ENCODE measurements around the gene TAF11L2. TPM values are rescaled to one million over a fixed set of nuclear protein-coding genes. Genes with fewer than 3 reads are reported as not detected.
"Not testable (repeated sequence)": the region's sequence is repeated elsewhere in the genome, so short reads cannot be mapped to it uniquely, and the experiment has no call there.

The TAF11L2 gene
- total RNA-seq (2022) (not detected in 2 replicates), Bru-seq, nascent RNA (not detected), BruChase-seq, experiment 1, labeled RNA remaining after a 6-hour chase (not detected), BruChase-seq, experiment 2, labeled RNA remaining after a 2-hour chase (not detected)
- long read RNA-seq: 0 reads

DNA sequence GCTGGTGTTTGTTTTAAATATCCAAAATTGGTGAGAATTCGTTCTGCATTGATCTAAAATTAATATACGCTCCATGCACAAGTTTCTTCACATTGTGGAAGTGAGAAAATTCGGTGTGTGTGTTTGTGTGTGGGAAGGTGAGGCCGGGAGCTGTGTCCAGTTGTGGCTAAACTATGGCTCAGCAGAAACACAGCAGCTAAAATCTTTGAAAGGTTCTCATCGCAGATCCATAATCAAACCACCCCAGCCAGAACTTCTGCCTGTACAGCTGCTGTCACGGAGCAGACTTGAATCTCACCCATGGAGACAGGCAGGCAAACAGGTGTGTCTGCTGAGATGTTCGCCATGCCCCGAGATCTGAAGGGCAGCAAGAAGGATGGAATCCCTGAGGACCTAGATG, at the start of gene TAF11L2:
Gene TAF11L2, plus strand, starts transcription at position 301 of the 400 bp plus-strand sequence.
- H3K4me1 Mint-ChIP-seq (ENCODE audit: insufficient read depth, unreplicated experiment); POLR2A ChIA-PET; H3K36me3 Mint-ChIP-seq (ENCODE audit: insufficient read depth, unreplicated experiment); H3K27ac Mint-ChIP-seq (ENCODE audit: low read depth, unreplicated experiment); H3K4me3 Mint-ChIP-seq (ENCODE audit: unreplicated experiment); H3K27me3 Mint-ChIP-seq (ENCODE audit: insufficient read depth, unreplicated experiment); BruUV-seq (replicated peaks); H3K9me3 Mint-ChIP-seq (ENCODE audit: unreplicated experiment); DNase-seq (ENCODE audit: unreplicated experiment); intact Hi-C loops (cut with micrococcal nuclease): not testable (repeated sequence)
- CTCF ChIA-PET: interaction anchor here (0.7 kb wide), 1 partner anchor 29 kb away, joined by 3 read pairs; no protein-coding TSS in a partner anchor

DNA sequence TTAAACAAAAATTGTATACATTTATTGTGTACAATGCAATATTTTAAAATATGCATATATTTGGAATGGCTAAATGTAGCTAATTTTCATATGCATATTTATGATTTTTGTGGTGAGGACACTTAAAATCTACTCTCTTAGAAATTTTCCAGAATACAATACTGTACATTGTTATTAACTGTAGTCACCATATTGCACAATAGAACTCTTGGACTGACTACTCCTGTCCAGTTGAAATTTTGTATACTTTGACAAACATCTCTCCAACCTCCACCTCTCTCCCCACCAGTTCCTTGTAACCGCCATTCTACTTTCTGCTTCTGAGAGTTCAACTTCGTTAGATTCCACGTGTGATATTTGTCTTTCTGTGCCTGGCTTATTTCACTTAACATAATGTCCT, 49.2 kb upstream of the TAF11L2 start:
- intact Hi-C loops (cut with micrococcal nuclease): no loop called here
- H3K27me3 Mint-ChIP-seq (ENCODE audit: insufficient read depth, unreplicated experiment): no peaks in the 10 kb centered on the region
- peaks cover 11% of the 10 kb centered on the region for H3K4me1 Mint-ChIP-seq (ENCODE audit: insufficient read depth, unreplicated experiment)
- BruUV-seq (replicated peaks): no TSS peak
- DNase-seq (ENCODE audit: unreplicated experiment): no peak
- no peaks in the 10 kb centered on the region for H3K9me3 Mint-ChIP-seq (ENCODE audit: unreplicated experiment)
- H3K36me3 Mint-ChIP-seq (ENCODE audit: insufficient read depth, unreplicated experiment): no peaks in the 10 kb centered on the region
- TF ChIP-seq, protein P1, sequence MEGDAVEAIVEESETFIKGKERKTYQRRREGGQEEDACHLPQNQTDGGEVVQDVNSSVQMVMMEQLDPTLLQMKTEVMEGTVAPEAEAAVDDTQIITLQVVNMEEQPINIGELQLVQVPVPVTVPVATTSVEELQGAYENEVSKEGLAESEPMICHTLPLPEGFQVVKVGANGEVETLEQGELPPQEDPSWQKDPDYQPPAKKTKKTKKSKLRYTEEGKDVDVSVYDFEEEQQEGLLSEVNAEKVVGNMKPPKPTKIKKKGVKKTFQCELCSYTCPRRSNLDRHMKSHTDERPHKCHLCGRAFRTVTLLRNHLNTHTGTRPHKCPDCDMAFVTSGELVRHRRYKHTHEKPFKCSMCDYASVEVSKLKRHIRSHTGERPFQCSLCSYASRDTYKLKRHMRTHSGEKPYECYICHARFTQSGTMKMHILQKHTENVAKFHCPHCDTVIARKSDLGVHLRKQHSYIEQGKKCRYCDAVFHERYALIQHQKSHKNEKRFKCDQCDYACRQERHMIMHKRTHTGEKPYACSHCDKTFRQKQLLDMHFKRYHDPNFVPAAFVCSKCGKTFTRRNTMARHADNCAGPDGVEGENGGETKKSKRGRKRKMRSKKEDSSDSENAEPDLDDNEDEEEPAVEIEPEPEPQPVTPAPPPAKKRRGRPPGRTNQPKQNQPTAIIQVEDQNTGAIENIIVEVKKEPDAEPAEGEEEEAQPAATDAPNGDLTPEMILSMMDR (IDR thresholded peaks at IDR 0.05; ENCODE audit: unreplicated experiment): no peak
- ChIA-PET CTCF (no interaction called here), POLR2A (no interaction called here)
- no peak overlapping the region for H3K27ac Mint-ChIP-seq (ENCODE audit: low read depth, unreplicated experiment)
- no peak overlapping the region for H3K4me3 Mint-ChIP-seq (ENCODE audit: unreplicated experiment)

DNA sequence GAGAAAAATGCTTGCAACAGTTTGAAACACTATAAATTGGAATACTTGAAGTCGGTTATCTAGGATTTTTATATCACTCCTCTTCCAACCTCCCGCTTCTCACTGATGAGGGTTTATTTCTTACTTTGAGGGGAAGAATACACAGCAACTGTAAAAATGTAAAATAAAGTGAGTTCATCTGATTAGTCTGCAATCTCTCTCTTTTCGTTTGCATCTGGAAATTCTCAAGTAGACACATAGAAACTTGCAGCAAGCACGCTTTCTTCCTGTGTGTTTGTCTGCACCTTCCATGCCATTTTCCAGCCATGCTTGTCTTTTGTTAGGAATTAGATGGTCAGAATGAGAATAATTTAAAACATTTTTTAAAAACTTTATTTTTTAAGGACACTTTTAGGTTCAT, 45.1 kb upstream of the TAF11L2 start:
- TF ChIP-seq, protein P1 (IDR thresholded peaks at IDR 0.05; ENCODE audit: unreplicated experiment): no peak
- H3K27ac Mint-ChIP-seq (ENCODE audit: low read depth, unreplicated experiment): no peak overlapping the region
- H3K4me3 Mint-ChIP-seq (ENCODE audit: unreplicated experiment): no peak overlapping the region
- H3K9me3 Mint-ChIP-seq (ENCODE audit: unreplicated experiment): no peaks in the 10 kb centered on the region
- intact Hi-C loops (cut with micrococcal nuclease): no loop called here
- ChIA-PET CTCF (no interaction called here), POLR2A (no interaction called here)
- no peaks in the 10 kb centered on the region for H3K27me3 Mint-ChIP-seq (ENCODE audit: insufficient read depth, unreplicated experiment)
- DNase-seq (ENCODE audit: unreplicated experiment): no peak
- no peaks in the 10 kb centered on the region for H3K36me3 Mint-ChIP-seq (ENCODE audit: insufficient read depth, unreplicated experiment)
- H3K4me1 Mint-ChIP-seq (ENCODE audit: insufficient read depth, unreplicated experiment): peaks cover 5% of the 10 kb centered on the region
- no TSS peak for BruUV-seq (replicated peaks)

DNA sequence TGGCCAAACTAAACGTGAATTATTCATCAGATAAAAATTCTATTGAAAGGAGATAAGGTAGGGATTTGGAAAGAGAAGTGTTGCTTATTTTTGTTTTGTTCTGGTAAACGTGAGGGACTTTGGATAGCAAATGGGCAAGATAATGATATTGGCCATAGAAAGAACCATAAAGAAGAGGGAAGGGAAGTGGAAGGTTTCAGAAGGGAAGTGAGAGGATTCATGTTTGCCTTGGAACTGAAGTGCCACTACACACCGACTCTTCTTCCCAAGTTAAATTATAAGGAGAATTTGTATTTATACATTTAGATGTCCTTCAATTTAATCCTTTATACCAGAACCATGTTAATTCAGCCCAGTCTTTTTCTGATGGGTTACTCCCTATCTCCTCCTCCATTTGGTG, 42.1 kb upstream of the TAF11L2 start:
- Mint-ChIP-seq H3K9me3 (ENCODE audit: unreplicated experiment) (peaks cover 4% of the 10 kb centered on the region), H3K36me3 (ENCODE audit: insufficient read depth, unreplicated experiment) (no peaks in the 10 kb centered on the region), H3K27me3 (ENCODE audit: insufficient read depth, unreplicated experiment) (no peaks in the 10 kb centered on the region), H3K27ac (ENCODE audit: low read depth, unreplicated experiment) (no peak overlapping the region), H3K4me1 (ENCODE audit: insufficient read depth, unreplicated experiment) (no peaks in the 10 kb centered on the region), H3K4me3 (ENCODE audit: unreplicated experiment) (no peak overlapping the region)
- DNase-seq (ENCODE audit: unreplicated experiment): no peak
- BruUV-seq (replicated peaks): no TSS peak
- ChIA-PET POLR2A (no interaction called here), CTCF (no interaction called here)
- intact Hi-C loops (cut with micrococcal nuclease): no loop called here
- TF ChIP-seq, protein P1 (IDR thresholded peaks at IDR 0.05; ENCODE audit: unreplicated experiment): no peak

DNA sequence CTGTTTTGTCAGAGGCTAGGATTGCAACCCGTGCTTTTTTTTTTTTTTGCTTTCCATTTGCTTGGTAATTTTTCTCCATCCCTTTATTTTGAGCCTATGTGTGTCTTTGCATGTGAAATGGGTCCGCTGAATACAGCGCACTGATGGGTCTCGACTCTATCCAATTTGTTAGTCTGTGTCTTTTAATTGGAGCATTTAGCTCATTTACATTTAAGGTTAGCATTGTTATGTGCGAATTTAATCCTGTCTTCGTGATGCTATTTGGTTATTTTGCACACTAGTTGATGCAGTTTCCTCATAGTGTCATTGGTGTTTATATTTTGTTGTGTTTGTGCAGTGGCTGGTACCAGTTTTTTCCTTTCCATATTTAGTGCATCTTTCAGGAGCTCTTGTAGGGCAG, 36.2 kb upstream of the TAF11L2 start:
- POLR2A ChIA-PET: interaction anchor here (0.6 to 0.7 kb wide), 2 partner anchors 19 to 176 kb away, joined by 3 read pairs; no protein-coding TSS in a partner anchor
- TF ChIP-seq, protein P1 (IDR thresholded peaks at IDR 0.05; ENCODE audit: unreplicated experiment): no peak

More for the DNA sequence above, 36.2 kb upstream of the TAF11L2 start:
- intact Hi-C loops (cut with micrococcal nuclease): no loop called here
- Mint-ChIP-seq H3K4me3 (ENCODE audit: unreplicated experiment) (no peak overlapping the region), H3K9me3 (ENCODE audit: unreplicated experiment) (peaks cover 24% of the 10 kb centered on the region), H3K27me3 (ENCODE audit: insufficient read depth, unreplicated experiment) (no peaks in the 10 kb centered on the region), H3K27ac (ENCODE audit: low read depth, unreplicated experiment) (no peak overlapping the region), H3K4me1 (ENCODE audit: insufficient read depth, unreplicated experiment) (no peaks in the 10 kb centered on the region), H3K36me3 (ENCODE audit: insufficient read depth, unreplicated experiment) (no peaks in the 10 kb centered on the region)
- CTCF ChIA-PET: interaction anchor here (0.6 kb wide), 1 partner anchor 307 kb away, joined by 3 read pairs; no protein-coding TSS in a partner anchor
- no TSS peak for BruUV-seq (replicated peaks)
- DNase-seq (ENCODE audit: unreplicated experiment): no peak

All from MCF 10A (cell line).